ENCODE measurements around the gene DNAJB12.
"Not testable (repeated sequence)": the region's sequence is repeated elsewhere in the genome, so short reads cannot be mapped to it uniquely, and the experiment has no call there.

Gene DNAJB12

DNA sequence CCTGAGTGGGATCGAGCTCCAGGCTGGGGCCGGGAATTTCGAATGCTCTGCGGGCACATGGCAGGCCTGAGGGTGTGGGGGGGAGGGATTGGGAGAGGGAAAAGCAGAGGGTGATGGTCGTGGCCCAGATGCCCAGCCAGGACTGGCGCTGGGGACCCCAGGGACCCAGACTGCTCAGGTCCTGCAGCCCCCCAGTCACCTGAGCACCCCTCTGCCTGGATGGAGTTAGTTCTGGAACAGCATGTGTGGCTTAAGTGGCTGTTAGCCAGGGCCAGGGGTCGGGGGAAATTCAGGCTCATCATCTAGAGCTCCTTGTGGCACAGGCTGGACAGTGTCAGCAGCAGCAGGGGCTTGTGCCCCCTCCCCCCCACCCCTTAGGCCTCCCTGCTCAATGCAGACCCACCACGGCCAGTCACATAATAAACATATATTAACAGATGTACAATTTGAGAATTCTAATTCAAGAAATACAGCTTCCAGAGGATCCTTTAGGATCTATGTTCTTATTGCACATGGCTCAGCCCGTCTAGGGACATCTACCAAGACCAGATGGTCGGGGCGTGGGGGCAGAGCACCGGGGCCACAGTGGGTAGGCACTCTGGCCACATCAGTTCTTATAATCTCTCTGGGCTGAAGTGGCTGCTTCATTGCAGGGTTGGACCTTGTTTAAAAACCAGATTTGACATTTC is 22.2 kb downstream of the DNAJB12 start:
- no peak for DNase-seq (ENCODE audit: low read depth in 4 of 4, low spot score in 1 of 4)

DNA sequence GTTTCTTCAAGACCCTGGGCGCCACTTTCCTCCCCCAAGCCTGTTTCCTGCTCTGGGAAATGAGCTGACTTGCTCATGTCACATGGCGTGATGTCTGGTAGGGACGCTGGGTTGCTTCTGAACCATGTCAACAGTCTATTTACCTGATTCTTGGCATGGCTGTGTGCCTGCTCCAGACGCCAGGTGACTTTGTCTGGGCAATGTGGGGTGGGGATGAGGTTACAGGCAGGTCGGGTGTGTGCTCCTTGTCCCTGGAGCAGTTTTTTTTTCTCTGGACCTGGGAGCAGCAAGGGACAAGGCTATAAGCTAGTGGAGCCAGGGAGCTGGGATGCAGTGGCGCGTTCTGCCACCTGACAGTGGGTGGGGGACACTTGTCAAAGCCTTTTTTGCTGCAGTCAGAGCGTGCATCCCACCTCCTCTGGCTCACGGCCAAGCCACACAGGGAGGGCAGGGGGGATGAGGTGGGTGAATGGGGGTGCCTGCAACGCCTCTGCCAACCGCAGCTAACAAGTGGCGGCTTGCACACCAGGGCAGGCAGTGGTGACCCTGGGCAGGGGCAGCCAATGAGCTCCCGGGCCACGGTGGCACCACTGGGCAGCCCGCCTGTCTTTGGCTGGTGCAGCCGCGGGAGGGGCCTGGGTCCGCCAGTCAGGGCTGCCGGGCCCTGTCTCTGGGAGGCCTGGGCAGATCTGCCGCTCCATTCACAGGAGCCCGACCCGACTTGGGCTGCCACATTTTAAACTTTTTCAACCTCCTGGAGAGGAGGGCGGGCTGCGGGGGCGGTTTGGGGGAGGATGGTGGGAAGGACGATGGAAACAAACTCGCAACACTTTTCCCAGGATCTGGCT is 22.9 kb downstream of the DNAJB12 start:
- peak in 3 of 4 experiments; percentile 64 to 89 (median 75) for DNase-seq (ENCODE audit: low read depth in 4 of 4, low spot score in 1 of 4)

DNA sequence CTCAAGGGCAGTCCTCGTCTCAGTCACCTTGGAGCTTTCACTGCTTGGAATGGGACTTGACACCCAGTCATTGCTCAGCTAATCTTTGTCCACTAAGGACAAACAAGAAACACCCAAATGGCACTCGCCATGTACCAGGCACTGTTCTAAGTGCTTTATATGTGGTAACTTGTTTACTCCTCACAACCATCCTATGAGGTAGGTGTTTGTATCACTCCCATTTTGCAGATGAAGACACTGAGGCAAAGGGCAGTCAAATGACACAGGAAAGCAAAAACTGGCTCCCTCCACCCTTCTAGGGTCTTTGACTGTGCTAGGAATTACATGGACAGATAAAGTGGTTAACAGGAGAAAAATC is 24.7 kb downstream of the DNAJB12 start:
- DNase-seq (ENCODE audit: low read depth in 4 of 4, low spot score in 1 of 4) = no peak

DNA sequence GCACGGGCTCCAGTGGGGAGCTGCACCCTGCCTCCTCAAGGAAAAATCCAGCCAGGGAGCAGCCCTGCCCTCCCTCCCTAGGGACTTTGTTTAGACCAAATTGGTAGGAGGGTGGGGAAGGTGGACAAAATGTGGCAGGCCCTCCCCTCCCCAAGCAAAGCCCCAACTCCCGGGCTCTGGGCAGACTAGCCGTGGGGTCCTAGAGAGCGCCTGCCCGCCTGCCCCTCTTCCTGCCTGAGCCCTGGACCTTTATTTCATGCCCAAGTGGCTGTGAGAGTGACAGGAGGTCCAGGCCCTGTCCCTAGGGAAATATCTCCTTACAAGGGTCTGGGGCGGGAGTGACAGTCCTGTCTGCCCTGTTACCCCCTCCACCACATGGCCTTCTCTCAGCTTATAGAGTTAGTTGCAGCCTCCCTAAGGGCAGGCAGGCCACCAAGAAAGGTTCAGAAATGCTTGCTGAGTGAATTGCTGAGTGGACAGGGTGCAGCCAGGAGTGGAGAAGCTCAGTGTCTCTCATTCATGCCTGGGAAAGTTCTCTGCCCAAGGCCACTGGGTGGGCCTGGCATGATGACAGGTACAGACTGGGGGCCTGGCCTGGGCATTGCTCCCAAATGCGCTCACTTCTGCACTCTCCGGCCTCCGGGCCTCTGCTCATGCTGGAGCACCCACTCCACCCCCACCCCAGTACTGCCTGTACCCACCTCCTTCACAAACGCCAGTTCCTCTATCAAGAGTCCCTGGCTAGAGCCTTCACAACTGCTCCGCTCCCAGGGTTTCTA is 25.2 kb downstream of the DNAJB12 start:
- no peak for DNase-seq (ENCODE audit: low read depth in 4 of 4, low spot score in 1 of 4)

DNA sequence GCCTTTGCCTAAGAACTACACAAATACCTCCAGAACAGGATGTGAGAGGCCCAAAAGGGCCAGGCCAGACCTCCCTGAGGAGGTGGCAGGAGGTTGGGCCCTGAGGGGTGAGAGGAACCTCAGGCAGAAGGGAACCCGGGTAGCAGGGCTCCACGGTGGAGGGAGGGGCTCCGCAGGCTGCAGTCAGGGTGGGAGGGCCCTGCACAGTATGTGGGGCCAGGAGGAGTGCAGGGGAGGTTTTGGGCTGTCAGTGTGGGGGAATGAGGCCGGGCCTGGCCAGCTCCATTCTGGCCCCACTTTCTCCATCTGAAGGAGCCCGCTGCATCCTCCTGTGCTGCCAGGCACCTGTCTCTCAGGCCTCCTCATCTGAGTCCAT is 25.9 kb downstream of the DNAJB12 start:
- DNase-seq (ENCODE audit: low read depth in 4 of 4, low spot score in 1 of 4) = no peak

DNA sequence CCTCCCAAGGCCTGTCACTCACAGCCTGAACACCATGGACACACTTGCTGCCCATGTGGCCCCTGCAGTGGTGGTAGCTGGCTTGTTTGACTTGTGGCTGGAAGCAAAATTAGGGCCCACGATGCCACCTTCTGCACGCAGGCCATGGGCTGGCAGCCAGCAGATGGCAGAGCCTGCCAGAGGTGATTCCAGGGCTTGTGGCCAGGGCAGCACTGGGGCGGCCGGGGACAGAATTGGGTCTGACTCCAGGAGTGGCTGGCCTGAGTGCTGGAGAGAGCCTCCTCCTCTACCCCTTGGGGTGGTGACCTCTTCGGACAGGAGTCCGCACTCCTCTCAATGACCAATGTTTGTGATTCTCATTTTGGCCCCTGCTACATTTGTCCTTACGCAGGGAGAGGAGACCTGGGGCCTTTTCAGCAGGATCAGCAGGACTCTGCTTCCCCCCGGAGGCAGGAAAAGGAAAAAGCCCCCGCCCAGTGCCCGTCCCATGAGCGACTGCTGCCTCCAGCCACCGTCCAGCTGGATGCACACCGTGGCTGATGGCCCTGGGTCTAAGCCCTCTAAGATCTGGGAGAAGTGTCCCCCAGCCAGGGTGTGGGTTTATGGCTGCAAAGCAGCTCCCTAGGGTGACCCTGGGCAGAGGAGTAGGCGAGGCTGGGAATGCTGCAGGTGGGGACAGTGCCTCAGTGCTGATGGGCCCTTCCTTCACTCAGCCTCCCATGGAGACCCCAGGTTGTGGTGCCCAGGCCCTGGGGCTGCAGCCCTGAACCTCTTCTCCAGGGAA is 26.5 kb downstream of the DNAJB12 start:
- no peak for DNase-seq (ENCODE audit: low read depth in 4 of 4, low spot score in 1 of 4)

DNA sequence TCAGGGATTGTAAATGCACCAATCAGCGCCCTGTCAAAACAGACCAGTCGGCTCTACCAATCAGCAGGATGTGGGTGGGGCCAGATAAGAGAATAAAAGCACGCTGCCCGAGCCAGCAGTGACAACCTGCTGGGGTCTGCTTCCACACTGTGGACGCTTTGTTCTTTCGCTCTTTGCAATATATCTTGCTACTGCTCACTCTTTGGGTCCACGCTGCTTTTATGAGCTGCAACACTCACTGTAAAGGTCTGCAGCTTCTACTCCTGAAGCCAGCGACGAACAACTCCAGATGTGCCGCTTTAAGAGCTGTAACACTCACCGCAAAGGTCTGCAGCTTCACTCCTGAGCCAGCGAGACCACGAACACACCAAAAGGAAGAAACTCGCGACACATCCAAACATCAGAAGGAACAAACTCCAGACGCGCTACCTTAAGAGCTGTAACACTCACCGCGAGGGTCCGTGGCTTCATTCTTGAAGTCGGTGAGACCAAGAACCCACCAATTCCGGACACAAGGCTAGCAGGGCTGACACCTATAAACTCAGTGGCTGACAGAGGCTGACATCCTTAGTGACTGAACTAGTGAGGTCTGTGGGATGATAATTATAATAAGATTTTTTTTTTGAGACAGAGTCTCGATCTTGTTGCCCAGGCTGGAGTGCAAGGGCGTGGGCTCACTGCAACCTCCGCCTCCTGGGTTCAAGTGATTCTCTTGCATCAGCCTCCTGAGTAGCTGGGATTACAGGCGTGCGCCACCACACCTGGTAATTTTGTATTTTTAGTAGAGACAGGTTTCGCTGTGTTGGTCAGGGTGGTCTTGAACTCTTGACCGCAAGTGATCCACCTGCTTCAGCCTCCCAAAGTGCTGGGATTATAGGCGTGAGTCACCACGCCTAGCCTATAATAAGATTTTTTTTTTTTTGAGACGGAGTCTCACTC is 27.8 kb downstream of the DNAJB12 start:
- DNase-seq (ENCODE audit: low read depth in 4 of 4, low spot score in 1 of 4) = peak in 1 of 4 experiments; percentile 49

DNA sequence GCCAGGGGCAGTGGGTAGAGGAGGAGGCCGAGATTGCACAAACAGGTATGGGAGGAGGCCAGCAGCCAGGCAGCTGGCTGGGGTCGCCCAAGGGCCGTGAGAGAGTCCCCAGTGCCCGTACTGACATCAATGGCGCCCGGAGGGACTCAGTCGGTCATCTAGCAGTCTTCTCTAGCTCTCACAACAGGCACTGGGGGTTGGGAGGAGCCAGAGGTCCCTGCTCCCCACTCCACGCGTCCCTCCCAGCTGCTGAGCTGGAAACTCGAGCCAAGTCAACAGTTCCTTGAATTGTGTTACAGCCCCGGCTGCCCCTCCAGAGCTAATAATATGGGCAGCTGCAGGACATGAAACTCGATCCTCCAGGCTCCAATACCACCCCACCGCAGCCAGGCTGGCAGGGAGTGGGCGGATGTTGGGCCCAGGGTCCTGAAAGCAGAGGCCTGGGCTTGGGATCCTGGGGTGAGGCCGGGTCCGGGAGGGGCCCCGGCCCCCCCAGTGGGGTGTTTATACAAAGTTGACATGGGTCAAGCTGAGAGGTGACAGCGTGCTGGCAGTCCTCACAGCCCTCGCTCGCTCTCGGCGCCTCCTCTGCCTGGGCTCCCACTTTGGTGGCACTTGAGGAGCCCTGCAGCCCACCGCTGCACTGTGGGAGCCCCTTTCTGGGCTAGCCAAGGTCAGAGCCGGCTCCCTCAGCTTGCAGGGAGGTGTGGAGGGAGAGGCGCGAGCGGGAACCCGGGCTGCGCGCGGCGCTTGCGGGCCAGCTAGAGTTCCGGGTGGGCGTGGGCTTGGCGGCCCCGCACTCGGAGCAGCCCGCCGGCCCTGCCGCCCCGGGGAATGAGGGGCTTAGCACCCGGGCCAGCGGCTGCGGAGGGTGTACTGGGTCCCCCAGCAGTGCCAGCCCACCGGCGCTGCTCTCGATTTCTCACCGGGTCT is 29.2 kb downstream of the DNAJB12 start:
- DNase-seq (ENCODE audit: low read depth in 4 of 4, low spot score in 1 of 4) = not testable (repeated sequence)

DNA sequence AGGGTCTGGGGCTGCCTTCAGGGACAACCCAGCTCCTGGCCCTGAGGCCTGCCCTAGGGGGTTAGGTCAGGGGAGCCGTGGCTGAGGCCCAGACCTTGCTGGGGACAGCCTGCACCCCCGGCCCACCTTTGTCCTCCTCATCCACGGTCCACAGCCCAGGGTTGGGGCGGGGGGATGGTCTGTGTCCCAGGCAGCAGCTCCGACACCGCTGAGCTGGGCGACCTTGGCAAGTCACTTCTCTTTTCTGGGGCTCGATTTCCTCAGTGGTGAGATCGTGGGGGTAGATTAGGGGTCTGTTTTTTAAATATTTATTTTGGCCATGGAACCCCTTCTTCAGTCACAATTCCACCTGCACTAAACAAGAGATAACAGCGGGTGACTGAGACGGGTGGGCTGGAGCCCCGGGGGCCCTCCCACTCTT is 30.9 kb downstream of the DNAJB12 start:
- no peak for DNase-seq (ENCODE audit: low read depth in 4 of 4, low spot score in 1 of 4)

DNA sequence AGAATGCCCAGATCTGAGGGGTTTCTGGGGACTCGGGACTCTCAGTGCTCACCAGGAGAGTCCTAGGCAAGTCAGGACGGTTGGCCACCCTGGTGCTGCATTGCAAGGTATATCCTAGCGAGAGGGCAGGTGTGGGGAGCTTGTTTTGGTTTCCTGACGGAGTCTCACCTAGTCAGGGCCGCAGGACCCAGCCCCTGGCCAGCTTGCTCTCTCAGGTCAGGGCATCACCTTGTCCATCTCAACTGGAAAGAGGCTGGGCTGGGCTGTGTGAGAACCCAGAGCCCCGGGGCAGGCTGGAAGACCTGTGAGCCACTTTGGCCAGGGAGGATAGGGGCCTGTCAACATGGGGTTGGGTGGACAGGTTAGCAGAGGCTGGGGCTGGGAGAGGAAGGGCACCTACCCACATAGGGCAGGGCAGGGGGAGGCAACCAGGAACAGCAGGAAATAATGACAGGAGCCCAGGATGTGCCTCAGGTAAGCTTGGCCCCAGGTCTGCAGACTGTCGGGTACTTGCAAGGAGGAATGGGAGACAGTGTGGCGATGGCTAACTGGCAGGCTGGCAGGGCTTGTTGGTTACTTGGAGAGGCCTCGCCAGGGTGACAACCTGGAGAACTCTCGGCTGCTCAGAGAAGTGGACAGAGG is 31.5 kb downstream of the DNAJB12 start:
- no peak for DNase-seq (ENCODE audit: low read depth in 4 of 4, low spot score in 1 of 4)

DNA sequence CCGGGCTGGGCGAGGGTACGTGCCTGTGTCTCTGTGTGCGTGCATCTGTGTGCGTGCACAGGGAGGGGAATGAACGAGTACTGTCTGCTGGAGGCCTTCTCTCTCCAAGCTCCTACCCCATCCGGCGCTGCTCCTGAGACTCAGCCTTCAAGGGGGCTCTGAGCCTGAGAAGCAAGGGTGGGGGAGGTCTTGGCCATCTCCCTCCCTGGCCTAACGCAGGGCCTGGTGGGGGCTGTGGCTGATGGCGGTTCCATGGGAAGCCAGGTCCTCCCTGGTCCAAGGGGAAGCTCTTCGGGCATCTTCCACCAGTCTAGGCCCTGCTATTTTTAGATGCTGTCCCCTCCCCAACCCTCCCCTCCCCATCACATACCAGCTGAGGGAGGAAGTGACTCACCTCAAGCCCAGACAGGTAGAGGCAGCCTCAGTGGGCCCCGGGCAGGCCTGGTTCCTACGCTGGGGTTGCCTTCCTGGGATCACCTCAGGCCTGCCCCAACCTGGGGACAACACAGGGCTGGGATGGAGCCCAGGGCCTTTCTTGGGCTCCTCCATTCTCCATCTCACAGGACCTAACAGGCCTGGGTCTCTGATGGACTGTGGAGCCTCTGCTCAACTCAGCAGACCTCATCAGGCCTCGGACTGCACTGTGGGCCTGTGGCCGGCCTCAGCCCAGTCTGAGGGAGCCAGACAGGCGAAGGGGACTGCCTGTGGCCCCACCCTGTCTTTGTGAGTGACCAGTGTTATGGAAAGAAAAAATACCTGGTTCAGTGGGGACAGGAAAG is 32.2 kb downstream of the DNAJB12 start:
- no peak for DNase-seq (ENCODE audit: low read depth in 4 of 4, low spot score in 1 of 4)

DNA sequence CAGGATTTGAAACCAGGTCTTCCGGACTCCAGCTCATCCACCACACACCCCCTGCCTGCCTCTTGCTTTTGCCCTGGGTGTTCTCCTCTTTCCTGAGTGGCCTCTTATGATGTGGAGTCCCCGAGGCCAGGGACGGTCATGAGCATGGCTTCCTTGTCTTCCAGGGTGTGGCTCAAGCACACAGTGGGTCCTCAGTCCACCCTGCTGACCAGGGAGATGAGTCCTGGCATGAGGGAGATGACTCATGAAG is 32.8 kb downstream of the DNAJB12 start:
- DNase-seq (ENCODE audit: low read depth in 4 of 4, low spot score in 1 of 4) = no peak

DNA sequence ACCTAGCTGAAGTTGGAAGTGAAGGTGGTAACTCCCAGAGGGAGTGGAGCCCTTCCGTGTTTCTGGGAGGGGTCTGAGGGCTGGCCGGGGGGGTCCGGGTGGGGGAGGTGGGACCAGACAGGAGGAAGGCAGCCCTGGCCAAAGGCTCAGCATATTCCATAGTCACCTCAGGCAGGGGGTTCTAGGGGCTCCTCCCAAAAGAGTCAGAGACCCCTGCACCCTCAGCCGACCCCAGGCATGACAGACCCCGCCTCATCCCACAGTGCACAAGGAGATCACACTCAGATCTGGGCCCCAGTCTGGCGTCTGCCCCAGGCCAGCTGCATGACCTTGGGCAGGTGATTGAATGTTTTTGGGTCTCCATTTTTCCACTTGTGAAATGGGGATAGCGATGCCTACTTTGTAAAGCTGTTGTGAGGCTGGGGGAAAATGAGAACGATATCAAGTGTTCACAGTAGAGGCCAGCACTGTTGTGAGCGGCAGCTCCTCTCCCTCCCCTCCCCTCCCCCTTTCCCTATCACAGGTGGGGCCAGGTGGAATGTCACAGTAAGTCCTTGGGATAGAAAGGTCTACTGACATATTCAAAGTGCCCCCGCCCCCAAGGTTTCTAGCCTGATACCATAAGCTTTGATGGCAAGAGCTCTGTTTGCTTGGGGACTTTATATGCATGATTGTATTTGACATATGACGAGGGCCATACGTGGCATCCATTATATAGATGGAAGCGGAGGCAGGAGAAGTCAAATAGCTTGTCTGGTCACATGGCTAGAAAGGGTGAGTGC is 33.3 kb downstream of the DNAJB12 start:
- no peak for DNase-seq (ENCODE audit: low read depth in 4 of 4, low spot score in 1 of 4)

DNA sequence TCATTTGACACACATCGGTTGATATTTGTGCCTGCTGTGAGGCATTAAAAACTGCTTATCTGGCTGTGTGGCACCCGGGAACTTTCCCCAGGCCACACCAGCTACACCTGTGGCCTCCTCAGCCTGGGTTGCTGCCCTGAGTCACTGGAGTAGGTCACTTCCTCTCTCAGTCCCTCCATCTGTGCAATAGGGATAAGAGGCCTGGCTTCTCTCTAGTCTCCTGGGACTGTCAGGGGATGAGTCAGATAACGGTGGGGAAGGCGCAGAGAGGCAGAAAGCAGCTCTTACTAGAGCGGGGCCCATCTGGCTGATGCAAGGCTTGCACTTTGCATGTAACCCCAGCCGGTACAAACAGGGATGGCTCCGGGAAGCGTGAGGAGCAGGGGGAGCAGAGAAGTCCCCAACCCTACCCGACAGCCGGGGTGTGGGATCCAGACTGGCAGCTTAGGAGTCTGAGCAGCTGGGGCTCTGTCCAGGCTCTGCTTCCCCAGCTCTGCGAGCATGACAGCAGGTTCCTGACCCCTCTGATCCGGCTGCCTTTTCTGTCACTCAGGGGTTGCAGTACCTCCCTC is 34.0 kb downstream of the DNAJB12 start:
- DNase-seq (ENCODE audit: low read depth in 4 of 4, low spot score in 1 of 4) = peak in 2 of 4 experiments; percentile 50 to 66

DNA sequence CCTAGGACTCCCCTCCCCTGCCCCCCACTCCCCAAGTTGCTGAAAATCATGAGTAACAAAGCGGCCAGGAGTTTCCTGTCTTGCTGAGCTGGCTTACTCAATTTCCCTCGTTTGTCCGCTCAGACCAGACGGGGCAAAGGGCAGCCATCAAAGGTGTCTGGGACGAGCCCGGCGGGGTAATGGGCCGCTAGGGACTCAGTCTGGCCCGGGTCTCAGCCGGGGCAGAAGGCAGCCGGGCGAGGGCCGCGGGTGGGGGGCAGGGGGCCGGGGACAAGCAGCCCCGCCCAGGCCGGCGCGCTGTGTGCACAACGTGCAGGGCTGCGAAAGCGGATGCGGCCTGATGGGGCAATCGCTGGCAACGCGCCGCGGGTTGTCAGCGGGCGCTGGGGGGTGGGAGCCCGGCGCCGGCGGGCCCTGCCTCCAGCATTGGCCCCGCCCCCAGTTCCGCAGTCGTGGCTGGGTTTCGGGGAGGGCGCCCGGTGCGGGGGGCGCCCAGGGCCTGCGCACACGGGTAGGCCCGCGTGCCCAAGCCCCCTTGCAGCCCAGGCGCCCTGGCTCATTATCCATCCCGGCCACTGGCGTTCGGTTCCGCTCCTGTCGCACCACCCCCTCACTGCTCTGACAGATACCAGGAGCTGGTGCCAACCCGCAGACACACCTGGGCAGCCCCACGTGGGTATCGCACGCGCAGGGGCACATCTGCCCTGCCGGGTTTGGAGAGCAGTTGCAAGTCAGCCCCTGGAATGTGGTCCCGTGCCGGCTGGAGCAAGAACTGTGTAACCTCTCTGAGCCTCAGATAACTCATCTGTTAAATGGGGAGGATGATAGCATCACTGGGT is 35.1 kb downstream of the DNAJB12 start:
- peak; percentile 70 to 89 (median 80) for DNase-seq (ENCODE audit: low read depth in 4 of 4, low spot score in 1 of 4)

Data from stimulated activated CD4-positive, alpha-beta T cell treated with anti-CD3 and anti-CD28 coated beads, Interleukin-1b, Interleukin-23, amount 100 ng/mL, for 24 hours (primary cell).